GM12878 (cell line): Measurements from ENCODE around the gene TCEA2. TPM values are rescaled to one million over a fixed set of nuclear protein-coding genes. Genes with fewer than 3 reads are reported as not detected.
A peak's percentile ranks its signal among the peaks of the same experiment; 100 is the strongest.

ENCODE experiments used
- ATF7 ChIP-seq: fragments of 450-650 bp; IDR thresholded peaks from 2 replicates; pipeline ENCODE4 v1.6.1; 2016; ENCODE audit warnings: low read depth, mild to moderate bottlenecking
- CBFB ChIP-seq: IDR thresholded peaks from 2 replicates; pipeline ENCODE4 v1.6.1; 2016; ENCODE audit warnings: antibody characterized with exemption, low read depth
- CBX5 ChIP-seq: sonication (generic); IDR thresholded peaks from 2 replicates; pipeline ENCODE4 v1.6.1; 2016; ENCODE audit warnings: low read depth, moderate library complexity, mild to moderate bottlenecking, inconsistent platforms
- CEBPB ChIP-seq, 2 experiments: fragments of 150-350 bp in 1 of 2; IDR thresholded peaks; 2 replicates each; pipeline ENCODE4 v1.6.1; 2012 to 2014; ENCODE audit warnings: low read depth in 2 of 2, low read length in 2 of 2, borderline replicate concordance in 1 of 2, inconsistent platforms in 1 of 2
- ESRRA ChIP-seq: IDR thresholded peaks from 2 replicates; pipeline ENCODE4 v1.6.1; 2012; ENCODE audit warnings: mild to moderate bottlenecking, low read length, improper control_type of control experiment
- FOS ChIP-seq: IDR thresholded peaks from 3 replicates; pipeline ENCODE4 v1.6.1; 2011; ENCODE audit warnings: borderline replicate concordance; ENCODE audit not compliant: insufficient read length; ENCODE audit errors: extremely low read depth
- GABPA ChIP-seq: IDR thresholded peaks from 2 replicates; pipeline ENCODE4 v1.6.1; 2014; ENCODE audit warnings: antibody characterized with exemption, low read depth, mild to moderate bottlenecking, inconsistent platforms
- MEF2A ChIP-seq: IDR thresholded peaks from 2 replicates; pipeline ENCODE4 v1.6.1; 2011; ENCODE audit warnings: low read depth, mild to moderate bottlenecking, low read length, moderate library complexity; ENCODE audit not compliant: insufficient read depth
- MXI1 ChIP-seq: fragments of 150-350 bp; IDR thresholded peaks from 2 replicates; pipeline ENCODE4 v1.6.1; 2011; ENCODE audit warnings: low read depth, mild to moderate bottlenecking, inconsistent platforms, low read length, improper control_type of control experiment
- POLR2A ChIP-seq: IDR thresholded peaks from 2 replicates; pipeline ENCODE4 v1.6.1; 2011; ENCODE audit warnings: low read depth, mild to moderate bottlenecking, low read length
- RUNX3 ChIP-seq: IDR thresholded peaks from 2 replicates; pipeline ENCODE4 v1.6.1; 2012; ENCODE audit warnings: low read length, inconsistent platforms
- SMARCA5 ChIP-seq: fragments of 450-650 bp; IDR thresholded peaks from 2 replicates; pipeline ENCODE4 v1.6.1; 2017; ENCODE audit warnings: mild to moderate bottlenecking
- SUPT20H ChIP-seq: IDR thresholded peaks from 2 replicates; pipeline ENCODE4 v1.6.1; 2011; ENCODE audit warnings: low read depth, mild to moderate bottlenecking, low read length, moderate library complexity, borderline replicate concordance; ENCODE audit not compliant: control insufficient read depth
- polyA plus RNA-seq, 11 experiments: library from polyadenylated mRNA; depleted of rRNA in 4 of 11; unstranded in 6 of 11; stranded (reverse) in 5 of 11; fragments of >200 nt; fragmentation: Nextera tagmentation in 4 of 11; fragmentation: Illumina TruSeq in 1 of 11; extraction: Ambion mirVana in 4 of 11; extraction: Trizol in 1 of 11; gene quantifications; 1 replicate in 1 of 11; 2 replicates in 10 of 11; pipeline versions ENCODE4 v1.2.1 to v1.2.3, GENCODE V29; 2011 to 2016; ENCODE audit warnings: inconsistent platforms in 2 of 11, missing spikeins in 2 of 11, low read depth in 1 of 11
- total RNA-seq, 4 experiments: library from RNA; depleted of rRNA in 3 of 4; stranded (reverse); fragments of >200 nt in 3 of 4; fragmentation: Illumina TruSeq in 1 of 4; extraction: Trizol in 1 of 4; gene quantifications; 2 replicates each; pipeline versions ENCODE4 v1.2.1 to v1.2.3, GENCODE V29; 2013 to 2021
- TF ChIP-seq, protein P1 (sequence below), 3 experiments: IDR thresholded peaks in 2 of 3; conservative IDR thresholded peaks in 1 of 3; 2 replicates each; pipeline ENCODE4 v1.5.1; 2011; ENCODE audit warnings: low read depth in 3 of 3, low read length in 3 of 3, mild to moderate bottlenecking in 3 of 3, control low read depth in 2 of 3, moderate library complexity in 2 of 3, inconsistent platforms in 1 of 3, mixed read lengths in 1 of 3; ENCODE audit not compliant: control insufficient read depth in 2 of 3, insufficient read depth in 1 of 3; ENCODE audit errors: extremely low read depth in 1 of 3
- TF ChIP-seq, protein P2 (sequence below): fragments of 450-650 bp; IDR thresholded peaks from 2 replicates; pipeline ENCODE4 v1.6.1; 2014; ENCODE audit warnings: mild to moderate bottlenecking
- TF ChIP-seq, protein P3 (sequence below): IDR thresholded peaks from 2 replicates; pipeline ENCODE4 v1.6.1; 2012; ENCODE audit warnings: low read length, inconsistent platforms
- TF ChIP-seq, protein P4 (sequence below): fragments of 450-650 bp; formaldehyde crosslinking; IDR thresholded peaks from 2 replicates; pipeline ENCODE4 v1.4.0; 2020; ENCODE audit warnings: mild to moderate bottlenecking, moderate library complexity
- TF ChIP-seq, protein P5 (sequence below): fragments of 150-350 bp; IDR thresholded peaks from 2 replicates; pipeline ENCODE4 v1.6.1; 2016; ENCODE audit warnings: low read depth, low read length

The TCEA2 gene
- total and polyA plus RNA-seq, 10 of the 15 experiments (the other 5 are each of a cell fraction or from before 2014, with no cell fraction given) = 3.4 to 42.5 (median 13.3) TPM

DNA sequence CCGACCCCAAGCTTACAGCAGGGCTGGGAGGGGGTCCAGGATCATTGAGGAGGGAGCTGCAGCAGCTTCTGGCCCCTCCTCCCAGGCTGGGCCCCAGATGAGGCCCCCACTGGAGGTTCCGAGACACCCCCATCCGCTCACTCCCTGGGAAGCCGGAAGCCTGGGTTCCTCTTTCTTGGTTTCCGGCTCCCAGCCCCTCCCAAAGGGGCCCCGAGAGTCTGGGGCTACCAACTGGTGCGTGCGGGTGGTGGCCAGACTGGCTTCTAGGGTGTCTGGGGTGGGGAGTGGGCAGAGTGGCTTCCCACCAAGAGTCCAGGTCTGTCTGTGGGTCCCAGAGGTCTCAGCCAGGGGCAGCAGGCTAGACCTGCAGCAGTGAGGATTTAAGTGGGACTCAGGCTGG is 14.1 kb downstream of the TCEA2 start (continued):
- TF ChIP-seq, protein P1, sequence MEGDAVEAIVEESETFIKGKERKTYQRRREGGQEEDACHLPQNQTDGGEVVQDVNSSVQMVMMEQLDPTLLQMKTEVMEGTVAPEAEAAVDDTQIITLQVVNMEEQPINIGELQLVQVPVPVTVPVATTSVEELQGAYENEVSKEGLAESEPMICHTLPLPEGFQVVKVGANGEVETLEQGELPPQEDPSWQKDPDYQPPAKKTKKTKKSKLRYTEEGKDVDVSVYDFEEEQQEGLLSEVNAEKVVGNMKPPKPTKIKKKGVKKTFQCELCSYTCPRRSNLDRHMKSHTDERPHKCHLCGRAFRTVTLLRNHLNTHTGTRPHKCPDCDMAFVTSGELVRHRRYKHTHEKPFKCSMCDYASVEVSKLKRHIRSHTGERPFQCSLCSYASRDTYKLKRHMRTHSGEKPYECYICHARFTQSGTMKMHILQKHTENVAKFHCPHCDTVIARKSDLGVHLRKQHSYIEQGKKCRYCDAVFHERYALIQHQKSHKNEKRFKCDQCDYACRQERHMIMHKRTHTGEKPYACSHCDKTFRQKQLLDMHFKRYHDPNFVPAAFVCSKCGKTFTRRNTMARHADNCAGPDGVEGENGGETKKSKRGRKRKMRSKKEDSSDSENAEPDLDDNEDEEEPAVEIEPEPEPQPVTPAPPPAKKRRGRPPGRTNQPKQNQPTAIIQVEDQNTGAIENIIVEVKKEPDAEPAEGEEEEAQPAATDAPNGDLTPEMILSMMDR (IDR thresholded peaks at IDR 0.05 in 2 of 3, conservative IDR thresholded peaks at IDR 0.05 in 1 of 3; ENCODE audit: control insufficient read depth in 2 of 3, extremely low read depth in 1 of 3, insufficient read depth in 1 of 3, low read depth in 3 of 3, low read length in 3 of 3) = no peak
- TF ChIP-seq, protein P2, sequence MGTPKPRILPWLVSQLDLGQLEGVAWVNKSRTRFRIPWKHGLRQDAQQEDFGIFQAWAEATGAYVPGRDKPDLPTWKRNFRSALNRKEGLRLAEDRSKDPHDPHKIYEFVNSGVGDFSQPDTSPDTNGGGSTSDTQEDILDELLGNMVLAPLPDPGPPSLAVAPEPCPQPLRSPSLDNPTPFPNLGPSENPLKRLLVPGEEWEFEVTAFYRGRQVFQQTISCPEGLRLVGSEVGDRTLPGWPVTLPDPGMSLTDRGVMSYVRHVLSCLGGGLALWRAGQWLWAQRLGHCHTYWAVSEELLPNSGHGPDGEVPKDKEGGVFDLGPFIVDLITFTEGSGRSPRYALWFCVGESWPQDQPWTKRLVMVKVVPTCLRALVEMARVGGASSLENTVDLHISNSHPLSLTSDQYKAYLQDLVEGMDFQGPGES = 0 out of 2 replicates have a peak, but pooled peaks have one; percentile 6
- TF ChIP-seq, protein P3, sequence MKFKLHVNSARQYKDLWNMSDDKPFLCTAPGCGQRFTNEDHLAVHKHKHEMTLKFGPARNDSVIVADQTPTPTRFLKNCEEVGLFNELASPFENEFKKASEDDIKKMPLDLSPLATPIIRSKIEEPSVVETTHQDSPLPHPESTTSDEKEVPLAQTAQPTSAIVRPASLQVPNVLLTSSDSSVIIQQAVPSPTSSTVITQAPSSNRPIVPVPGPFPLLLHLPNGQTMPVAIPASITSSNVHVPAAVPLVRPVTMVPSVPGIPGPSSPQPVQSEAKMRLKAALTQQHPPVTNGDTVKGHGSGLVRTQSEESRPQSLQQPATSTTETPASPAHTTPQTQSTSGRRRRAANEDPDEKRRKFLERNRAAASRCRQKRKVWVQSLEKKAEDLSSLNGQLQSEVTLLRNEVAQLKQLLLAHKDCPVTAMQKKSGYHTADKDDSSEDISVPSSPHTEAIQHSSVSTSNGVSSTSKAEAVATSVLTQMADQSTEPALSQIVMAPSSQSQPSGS = no peak
- no peak for TF ChIP-seq FOS
- TF ChIP-seq MEF2A = 0 out of 2 replicates have a peak, but pooled peaks have one; percentile 13
- peak; percentile 47; the same call in 1 of the 2 replicates for TF ChIP-seq ATF7
- TF ChIP-seq RUNX3 = peak; percentile 64
- TF ChIP-seq CEBPB (IDR thresholded peaks at IDR 0.05; ENCODE audit: borderline replicate concordance in 1 of 2, low read depth in 2 of 2, low read length in 2 of 2) = no peak
- no peak for TF ChIP-seq SUPT20H
- TF ChIP-seq, protein P4, sequence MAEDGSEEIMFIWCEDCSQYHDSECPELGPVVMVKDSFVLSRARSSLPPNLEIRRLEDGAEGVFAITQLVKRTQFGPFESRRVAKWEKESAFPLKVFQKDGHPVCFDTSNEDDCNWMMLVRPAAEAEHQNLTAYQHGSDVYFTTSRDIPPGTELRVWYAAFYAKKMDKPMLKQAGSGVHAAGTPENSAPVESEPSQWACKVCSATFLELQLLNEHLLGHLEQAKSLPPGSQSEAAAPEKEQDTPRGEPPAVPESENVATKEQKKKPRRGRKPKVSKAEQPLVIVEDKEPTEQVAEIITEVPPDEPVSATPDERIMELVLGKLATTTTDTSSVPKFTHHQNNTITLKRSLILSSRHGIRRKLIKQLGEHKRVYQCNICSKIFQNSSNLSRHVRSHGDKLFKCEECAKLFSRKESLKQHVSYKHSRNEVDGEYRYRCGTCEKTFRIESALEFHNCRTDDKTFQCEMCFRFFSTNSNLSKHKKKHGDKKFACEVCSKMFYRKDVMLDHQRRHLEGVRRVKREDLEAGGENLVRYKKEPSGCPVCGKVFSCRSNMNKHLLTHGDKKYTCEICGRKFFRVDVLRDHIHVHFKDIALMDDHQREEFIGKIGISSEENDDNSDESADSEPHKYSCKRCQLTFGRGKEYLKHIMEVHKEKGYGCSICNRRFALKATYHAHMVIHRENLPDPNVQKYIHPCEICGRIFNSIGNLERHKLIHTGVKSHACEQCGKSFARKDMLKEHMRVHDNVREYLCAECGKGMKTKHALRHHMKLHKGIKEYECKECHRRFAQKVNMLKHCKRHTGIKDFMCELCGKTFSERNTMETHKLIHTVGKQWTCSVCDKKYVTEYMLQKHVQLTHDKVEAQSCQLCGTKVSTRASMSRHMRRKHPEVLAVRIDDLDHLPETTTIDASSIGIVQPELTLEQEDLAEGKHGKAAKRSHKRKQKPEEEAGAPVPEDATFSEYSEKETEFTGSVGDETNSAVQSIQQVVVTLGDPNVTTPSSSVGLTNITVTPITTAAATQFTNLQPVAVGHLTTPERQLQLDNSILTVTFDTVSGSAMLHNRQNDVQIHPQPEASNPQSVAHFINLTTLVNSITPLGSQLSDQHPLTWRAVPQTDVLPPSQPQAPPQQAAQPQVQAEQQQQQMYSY (CRISPR knock-in tag) = no peak
- TF ChIP-seq CBFB = 0 out of 2 replicates have a peak, but pooled peaks have one; percentile 51
- no peak for TF ChIP-seq SMARCA5
- no peak for TF ChIP-seq CBX5
- TF ChIP-seq, protein P5, sequence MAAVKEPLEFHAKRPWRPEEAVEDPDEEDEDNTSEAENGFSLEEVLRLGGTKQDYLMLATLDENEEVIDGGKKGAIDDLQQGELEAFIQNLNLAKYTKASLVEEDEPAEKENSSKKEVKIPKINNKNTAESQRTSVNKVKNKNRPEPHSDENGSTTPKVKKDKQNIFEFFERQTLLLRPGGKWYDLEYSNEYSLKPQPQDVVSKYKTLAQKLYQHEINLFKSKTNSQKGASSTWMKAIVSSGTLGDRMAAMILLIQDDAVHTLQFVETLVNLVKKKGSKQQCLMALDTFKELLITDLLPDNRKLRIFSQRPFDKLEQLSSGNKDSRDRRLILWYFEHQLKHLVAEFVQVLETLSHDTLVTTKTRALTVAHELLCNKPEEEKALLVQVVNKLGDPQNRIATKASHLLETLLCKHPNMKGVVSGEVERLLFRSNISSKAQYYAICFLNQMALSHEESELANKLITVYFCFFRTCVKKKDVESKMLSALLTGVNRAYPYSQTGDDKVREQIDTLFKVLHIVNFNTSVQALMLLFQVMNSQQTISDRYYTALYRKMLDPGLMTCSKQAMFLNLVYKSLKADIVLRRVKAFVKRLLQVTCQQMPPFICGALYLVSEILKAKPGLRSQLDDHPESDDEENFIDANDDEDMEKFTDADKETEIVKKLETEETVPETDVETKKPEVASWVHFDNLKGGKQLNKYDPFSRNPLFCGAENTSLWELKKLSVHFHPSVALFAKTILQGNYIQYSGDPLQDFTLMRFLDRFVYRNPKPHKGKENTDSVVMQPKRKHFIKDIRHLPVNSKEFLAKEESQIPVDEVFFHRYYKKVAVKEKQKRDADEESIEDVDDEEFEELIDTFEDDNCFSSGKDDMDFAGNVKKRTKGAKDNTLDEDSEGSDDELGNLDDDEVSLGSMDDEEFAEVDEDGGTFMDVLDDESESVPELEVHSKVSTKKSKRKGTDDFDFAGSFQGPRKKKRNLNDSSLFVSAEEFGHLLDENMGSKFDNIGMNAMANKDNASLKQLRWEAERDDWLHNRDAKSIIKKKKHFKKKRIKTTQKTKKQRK = no peak
- TF ChIP-seq GABPA = no peak; the same call in 1 of the 2 replicates
- TF ChIP-seq MXI1 = peak; percentile 78
- TF ChIP-seq ESRRA = no peak
- peak; percentile 60 for TF ChIP-seq POLR2A
